ENCODE measurements around the gene EXOC6B. TPM values are rescaled to one million over a fixed set of nuclear protein-coding genes. Genes with fewer than 3 reads are reported as not detected.
"Not testable (repeated sequence)": the region's sequence is repeated elsewhere in the genome, so short reads cannot be mapped to it uniquely, and the experiment has no call there.

EXOC6B gene
- total RNA-seq, 1 donor: 9.0 TPM

DNA sequence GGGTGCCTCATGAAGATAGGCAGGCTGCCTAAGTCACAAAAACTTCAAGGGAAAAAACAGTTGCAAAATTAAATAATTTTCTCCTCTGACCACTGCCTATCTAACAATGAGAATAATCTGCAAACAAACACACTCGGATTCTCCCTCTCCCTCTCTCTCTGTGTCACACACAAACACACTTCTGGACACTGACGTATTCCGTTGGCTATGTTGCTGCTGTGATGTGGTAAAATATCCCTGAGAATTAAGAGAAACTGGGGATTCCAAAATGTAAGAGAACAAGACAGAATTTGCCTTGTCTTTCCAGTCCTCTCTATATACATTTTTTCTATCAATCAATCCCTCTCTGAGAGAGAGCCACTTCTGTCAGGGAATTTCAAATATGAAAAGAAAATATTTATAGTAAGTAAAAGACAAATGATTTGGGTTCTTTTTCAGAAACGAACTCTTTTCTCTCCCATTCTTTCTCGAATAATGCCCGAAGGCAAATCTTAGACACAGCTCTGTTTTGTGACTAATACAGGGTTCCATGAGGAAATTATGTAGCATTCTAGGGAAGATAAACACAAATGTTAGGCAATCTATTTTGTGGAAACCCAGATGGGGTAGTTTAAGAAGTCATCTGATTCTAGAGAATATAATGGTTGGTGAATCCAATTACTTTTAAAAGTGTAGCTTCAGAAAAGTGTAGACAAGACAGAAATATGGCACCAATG lies 367.9 kb downstream of the EXOC6B start:
- H3K4me1 ChIP-seq (ENCODE audit: insufficient read depth, low read length): no peaks in the 10 kb centered on the region
- no peak overlapping the region for H3K4me3 ChIP-seq (ENCODE audit: low read length)
- H3K9me3 ChIP-seq (ENCODE audit: low read depth, low read length): peaks cover 11% of the 10 kb centered on the region
- H3K27me3 ChIP-seq (ENCODE audit: insufficient read depth, low read length): no peaks in the 10 kb centered on the region

DNA sequence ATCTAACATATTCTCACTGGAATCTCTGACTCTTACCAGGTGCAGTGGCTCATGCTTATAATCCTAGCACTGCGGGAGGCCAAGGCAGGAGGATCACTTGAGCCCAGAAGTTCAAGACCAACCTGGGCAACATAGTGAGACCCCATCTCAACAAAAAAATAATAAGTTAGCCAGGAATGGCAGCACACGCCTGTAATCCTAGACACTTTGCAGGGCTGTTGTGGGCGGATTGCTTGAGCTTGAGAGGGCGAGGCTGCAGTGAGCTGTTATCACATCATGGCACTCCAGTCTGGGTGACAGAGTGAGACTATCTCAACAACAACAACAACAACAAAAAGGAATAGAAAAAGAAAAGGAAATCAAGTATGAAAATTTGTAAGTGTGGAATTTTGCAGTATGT lies 371.6 kb downstream of the EXOC6B start:
- no peak overlapping the region for H3K4me3 ChIP-seq (ENCODE audit: low read length)
- H3K4me1 ChIP-seq (ENCODE audit: insufficient read depth, low read length): no peaks in the 10 kb centered on the region

DNA sequence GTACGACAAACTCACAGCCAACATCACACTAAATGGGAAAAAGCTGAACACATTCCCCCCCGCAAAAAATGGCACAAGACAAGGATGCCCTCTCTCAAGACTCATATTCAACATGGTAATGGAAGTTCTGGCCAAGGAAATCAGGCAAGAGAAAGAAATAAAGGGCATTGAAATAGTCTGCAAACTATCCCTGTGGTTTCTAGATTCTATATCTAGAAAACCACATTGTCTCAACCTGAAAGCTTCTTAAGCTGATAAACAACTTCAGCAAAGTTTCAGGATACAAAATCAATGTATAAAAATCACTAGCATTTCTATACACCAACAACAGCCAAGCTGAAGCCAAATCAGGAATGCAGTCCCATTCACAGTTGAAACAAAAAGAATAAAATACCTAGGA lies 383.6 kb downstream of the EXOC6B start:
- Histone ChIP-seq H3K4me1 (ENCODE audit: insufficient read depth, low read length) (no peaks in the 10 kb centered on the region), H3K4me3 (ENCODE audit: low read length) (no peak overlapping the region), H3K9me3 (ENCODE audit: low read depth, low read length) (no peaks in the 10 kb centered on the region), H3K27me3 (ENCODE audit: insufficient read depth, low read length) (no peaks in the 10 kb centered on the region)

More for the DNA sequence above, 371.6 kb downstream of the EXOC6B start:
- Histone ChIP-seq H3K27me3 (ENCODE audit: insufficient read depth, low read length) (no peaks in the 10 kb centered on the region), H3K9me3 (ENCODE audit: low read depth, low read length) (no peaks in the 10 kb centered on the region)

DNA sequence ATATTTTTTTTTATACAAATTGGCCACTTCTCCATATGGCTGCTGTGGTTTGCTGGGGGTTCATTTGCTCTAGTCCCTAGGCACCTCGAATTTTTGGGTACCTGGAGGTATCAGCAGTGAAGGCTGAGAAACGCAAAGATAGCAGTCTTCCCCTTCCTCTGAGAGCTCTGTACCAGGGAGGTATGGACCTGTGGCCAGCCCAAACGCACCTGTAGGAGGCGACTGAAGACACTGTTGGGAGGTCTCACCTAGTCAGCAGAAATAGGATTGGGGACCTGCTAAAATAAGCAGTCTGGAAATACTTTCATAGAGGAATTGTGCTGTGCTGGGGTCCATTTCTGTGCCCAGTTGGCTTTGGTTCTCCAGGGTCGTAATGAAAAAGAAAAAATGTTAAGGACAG lies 385.9 kb downstream of the EXOC6B start:
- no peaks in the 10 kb centered on the region for H3K4me1 ChIP-seq (ENCODE audit: insufficient read depth, low read length)
- H3K4me3 ChIP-seq (ENCODE audit: low read length): no peak overlapping the region
- no peaks in the 10 kb centered on the region for H3K9me3 ChIP-seq (ENCODE audit: low read depth, low read length)
- H3K27me3 ChIP-seq (ENCODE audit: insufficient read depth, low read length): no peaks in the 10 kb centered on the region

DNA sequence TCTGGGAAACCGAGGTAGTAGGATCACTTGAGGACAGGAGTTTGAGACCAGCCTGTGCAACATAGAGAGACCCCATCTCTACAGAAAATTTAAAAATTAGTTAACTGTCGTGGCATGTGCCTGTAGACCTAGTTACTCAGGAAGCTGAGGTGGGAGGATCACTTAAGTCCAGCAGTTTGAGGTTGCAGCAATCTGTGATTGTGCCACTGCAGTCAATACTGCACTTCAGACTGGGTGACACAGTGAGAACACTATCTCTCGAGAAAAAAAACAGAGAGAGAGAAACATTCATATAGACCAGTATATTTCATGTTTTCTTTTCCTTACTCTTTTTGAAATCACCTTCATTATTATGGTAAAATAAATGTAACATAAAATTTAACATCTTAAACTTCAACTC lies 387.5 kb downstream of the EXOC6B start:
- Histone ChIP-seq H3K9me3 (ENCODE audit: low read depth, low read length) (no peaks in the 10 kb centered on the region), H3K4me3 (ENCODE audit: low read length) (no peak overlapping the region), H3K4me1 (ENCODE audit: insufficient read depth, low read length) (no peaks in the 10 kb centered on the region), H3K27me3 (ENCODE audit: insufficient read depth, low read length) (no peaks in the 10 kb centered on the region)

DNA sequence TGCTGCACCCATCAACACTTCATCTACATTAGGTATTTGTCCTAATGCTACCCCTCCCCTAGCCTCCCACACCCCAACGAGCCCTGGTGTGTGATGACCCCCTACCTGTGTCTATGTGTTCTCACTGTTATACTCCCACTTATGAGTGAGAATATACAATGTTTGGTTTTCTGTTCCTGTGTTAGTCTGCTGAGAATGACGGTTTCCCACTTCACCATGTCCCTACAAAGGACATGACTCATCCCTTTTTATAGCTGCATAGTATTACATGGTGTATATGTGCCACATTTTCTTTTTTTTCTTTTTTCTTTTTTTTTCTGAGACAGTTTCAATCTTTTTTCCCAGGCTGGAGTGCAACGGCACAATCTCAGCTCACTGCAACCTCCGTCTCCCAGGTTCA lies 394.1 kb downstream of the EXOC6B start:
- Histone ChIP-seq H3K4me3 (ENCODE audit: low read length) (no peak overlapping the region), H3K27me3 (ENCODE audit: insufficient read depth, low read length) (no peaks in the 10 kb centered on the region), H3K4me1 (ENCODE audit: insufficient read depth, low read length) (no peaks in the 10 kb centered on the region), H3K9me3 (ENCODE audit: low read depth, low read length) (no peaks in the 10 kb centered on the region)

DNA sequence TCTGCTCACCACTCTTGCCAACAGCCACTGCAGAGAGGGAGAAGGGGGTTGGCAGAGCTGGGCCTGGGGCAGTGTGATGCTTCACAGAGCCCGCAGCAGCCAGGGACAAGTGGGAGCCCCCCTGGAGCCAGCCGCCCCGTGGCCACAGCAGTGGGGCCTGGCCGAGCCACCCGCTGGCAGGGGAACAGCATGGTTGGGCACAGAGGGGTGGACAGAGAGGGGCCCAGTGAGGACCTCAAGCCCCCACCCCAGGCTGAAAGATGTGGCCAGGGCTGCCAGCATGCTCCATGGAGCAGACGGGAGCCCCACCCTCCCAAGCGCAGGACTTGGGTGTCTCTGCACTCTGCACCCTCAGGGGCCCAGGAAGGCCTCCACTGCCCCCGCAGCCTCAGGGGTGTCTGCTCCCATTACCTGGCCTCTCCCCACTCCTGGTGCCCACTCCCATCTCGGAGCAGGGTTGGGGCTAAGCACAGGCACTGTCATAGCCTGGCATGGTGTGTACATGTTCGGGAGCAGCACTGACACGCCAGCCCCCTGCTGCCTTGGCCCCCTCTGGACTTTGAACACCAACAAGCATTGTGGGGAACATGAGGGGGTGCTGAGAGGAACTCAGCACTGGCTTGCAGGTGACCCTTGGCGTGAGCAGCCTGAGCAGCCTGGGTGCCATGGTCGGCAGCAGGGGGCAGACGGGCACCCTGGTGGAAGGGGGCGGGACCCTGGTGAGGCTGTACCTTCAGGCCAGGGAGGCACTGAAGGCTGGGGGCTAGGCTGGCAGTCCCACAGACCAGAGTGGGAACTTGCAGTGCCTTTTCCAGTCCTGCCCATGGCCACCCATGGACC lies 398.6 kb downstream of the EXOC6B start:
- H3K27me3 ChIP-seq (ENCODE audit: insufficient read depth, low read length): no peaks in the 10 kb centered on the region
- no peak overlapping the region for H3K4me3 ChIP-seq (ENCODE audit: low read length)
- no peaks in the 10 kb centered on the region for H3K9me3 ChIP-seq (ENCODE audit: low read depth, low read length)
- H3K4me1 ChIP-seq (ENCODE audit: insufficient read depth, low read length): no peaks in the 10 kb centered on the region

DNA sequence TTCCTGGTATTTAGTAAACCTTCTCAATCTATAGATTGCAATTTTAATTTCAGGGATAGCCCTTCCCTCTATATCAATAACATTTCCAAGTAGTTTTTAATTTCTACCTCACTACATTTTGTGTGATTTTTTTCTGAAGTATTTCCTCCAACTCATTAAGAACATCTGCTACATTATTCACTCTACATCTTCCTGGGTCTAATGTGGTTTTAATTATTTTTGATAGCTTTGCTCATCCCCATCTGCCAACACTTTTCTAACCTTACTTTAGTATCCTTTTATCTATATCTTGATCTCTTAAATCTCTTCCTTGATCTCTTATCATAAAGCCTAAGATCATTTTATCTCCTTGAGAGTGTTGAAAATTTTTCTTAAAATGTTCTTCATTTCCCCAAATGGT lies 399.8 kb downstream of the EXOC6B start:
- Histone ChIP-seq H3K27me3 (ENCODE audit: insufficient read depth, low read length) (no peaks in the 10 kb centered on the region), H3K9me3 (ENCODE audit: low read depth, low read length) (no peaks in the 10 kb centered on the region), H3K4me3 (ENCODE audit: low read length) (no peak overlapping the region), H3K4me1 (ENCODE audit: insufficient read depth, low read length) (no peaks in the 10 kb centered on the region)

DNA sequence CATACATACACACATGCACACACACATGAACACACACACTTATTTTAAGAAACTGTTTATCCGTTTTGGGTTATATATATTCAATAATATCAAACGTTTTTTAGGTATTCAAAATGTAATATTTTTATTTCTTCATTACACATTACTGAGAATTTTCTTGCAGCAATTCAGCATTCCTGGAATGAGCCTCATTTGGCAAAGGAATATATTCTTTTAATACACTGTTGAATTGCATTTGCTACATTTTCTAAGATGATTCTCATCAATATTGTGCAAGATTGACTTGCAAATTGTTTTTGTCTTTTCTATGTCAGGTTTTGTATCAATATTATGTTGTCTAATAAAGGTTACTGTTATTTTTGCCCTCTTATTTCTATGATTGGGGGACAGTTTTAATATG lies 402.1 kb downstream of the EXOC6B start:
- no peaks in the 10 kb centered on the region for H3K27me3 ChIP-seq (ENCODE audit: insufficient read depth, low read length)
- peaks cover 8% of the 10 kb centered on the region for H3K9me3 ChIP-seq (ENCODE audit: low read depth, low read length)
- no peaks in the 10 kb centered on the region for H3K4me1 ChIP-seq (ENCODE audit: insufficient read depth, low read length)
- H3K4me3 ChIP-seq (ENCODE audit: low read length): no peak overlapping the region

DNA sequence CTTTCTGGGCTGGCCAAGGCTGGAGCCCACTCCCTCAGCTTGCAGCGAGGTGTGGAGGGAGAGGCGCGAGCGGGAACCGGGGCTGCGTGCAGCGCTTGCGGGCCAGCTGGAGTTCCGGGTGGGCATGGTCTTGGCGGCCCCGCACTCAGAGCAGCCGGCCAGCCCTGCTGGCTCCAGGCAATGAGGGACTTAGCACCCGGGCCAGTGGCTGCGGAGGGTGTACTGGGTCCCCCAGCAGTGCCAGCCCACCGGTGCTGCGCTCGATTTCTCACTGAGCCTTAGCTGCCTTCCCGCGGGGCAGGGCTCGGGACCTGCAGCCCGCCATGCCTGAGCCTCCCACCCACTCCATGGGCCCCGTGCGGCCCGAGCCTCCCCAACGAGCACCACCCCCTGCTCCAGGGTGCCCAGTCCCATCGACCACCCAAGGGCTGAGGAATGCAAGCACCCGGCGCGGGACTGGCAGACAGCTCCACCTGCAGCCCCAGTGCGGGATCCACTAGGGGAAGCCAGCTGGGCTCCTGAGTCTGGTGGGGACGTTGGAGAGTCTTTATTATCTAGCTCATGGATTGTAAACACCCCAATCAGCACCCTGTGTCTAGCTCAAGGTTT lies 404.0 kb downstream of the EXOC6B start:
- not testable (repeated sequence) for H3K4me3 ChIP-seq (ENCODE audit: low read length); H3K4me1 ChIP-seq (ENCODE audit: insufficient read depth, low read length); H3K9me3 ChIP-seq (ENCODE audit: low read depth, low read length); H3K27me3 ChIP-seq (ENCODE audit: insufficient read depth, low read length)

DNA sequence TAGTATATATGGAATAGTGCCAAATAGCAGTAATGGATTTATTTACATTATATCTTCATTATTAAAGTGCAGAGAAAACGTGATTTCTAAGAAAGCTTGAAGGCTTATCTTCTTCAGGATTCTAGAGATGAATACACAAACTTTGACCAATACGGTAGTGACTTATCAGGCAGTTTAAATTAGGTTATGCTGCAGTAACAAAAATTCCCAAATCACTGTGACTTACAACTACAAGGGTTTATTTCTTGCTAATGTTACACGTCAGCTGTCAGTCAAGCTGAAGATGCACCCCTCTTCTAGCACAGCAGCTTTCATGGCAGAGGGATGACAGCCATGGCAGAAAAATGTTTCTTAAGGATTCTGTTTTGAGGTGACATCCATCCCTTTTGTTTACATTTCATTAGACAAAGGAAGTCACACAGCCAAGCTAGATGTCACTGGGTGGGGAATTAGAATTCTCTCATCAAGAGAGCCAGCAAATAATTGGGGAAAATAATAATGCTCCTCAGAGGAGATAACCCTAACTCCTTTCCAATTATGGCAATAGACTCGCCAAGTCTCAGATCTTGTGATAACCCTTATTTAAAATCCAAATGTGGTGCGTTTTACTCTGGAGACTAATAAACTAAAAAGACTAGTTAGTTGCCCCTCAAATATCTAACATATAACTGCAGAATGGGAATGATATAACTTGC lies 409.9 kb downstream of the EXOC6B start:
- Histone ChIP-seq H3K27me3 (ENCODE audit: insufficient read depth, low read length) (no peaks in the 10 kb centered on the region), H3K4me3 (ENCODE audit: low read length) (no peak overlapping the region), H3K9me3 (ENCODE audit: low read depth, low read length) (peaks cover 8% of the 10 kb centered on the region), H3K4me1 (ENCODE audit: insufficient read depth, low read length) (no peaks in the 10 kb centered on the region)

DNA sequence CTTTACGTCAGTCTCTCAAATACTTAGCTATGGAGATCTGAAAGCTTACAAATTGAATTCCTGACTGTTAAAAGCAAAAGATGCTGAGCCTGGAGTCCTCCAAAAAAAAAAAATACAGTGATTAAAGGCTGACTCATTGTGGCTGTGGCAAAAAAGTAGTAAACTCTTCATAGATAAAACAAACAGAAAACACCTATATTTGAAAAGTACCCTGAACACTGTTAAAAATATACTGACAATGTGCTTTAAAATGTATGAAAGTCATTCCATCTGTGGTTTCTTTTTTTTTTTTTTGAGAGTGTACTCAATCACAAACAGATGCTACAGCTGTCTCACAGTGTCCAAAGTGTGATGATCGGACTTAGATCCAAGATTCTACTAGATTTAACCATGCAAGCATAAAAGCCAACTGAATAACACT lies 410.6 kb downstream of the EXOC6B start:
- H3K4me1 ChIP-seq (ENCODE audit: insufficient read depth, low read length): no peaks in the 10 kb centered on the region
- H3K9me3 ChIP-seq (ENCODE audit: low read depth, low read length): peaks cover 8% of the 10 kb centered on the region
- no peak overlapping the region for H3K4me3 ChIP-seq (ENCODE audit: low read length)

DNA sequence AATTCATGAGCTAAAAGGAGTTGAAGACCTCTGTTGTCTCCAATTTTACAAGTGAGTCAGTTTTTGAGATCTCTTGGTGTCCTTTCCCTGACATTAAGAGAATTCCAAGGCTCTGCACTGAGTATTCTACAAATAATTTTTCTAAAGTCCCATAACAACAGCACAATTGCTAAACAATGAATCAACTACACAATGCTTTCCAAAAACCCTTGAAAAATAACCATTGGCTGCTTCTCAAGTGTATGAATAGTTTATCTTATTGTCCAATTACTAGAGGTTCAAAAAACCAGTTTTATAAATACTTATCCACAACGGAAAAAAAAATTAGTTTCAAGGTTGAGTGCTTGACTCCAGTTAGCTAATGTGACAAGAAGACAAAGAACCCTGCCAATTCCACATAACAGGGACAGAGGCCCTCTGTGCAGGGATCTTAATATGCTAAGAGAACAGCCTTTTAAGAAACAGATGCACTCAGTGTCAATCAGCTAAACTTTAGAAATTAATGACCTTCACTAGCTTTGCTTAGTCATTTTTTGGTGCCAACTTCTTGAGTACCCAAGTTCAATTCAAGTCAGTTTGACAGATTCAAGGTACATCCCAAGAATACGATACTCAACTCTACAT lies 411.6 kb downstream of the EXOC6B start:
- peaks cover under 1% of the 10 kb centered on the region for H3K9me3 ChIP-seq (ENCODE audit: low read depth, low read length)
- H3K27me3 ChIP-seq (ENCODE audit: insufficient read depth, low read length): no peaks in the 10 kb centered on the region
- H3K4me3 ChIP-seq (ENCODE audit: low read length): no peak overlapping the region
- no peaks in the 10 kb centered on the region for H3K4me1 ChIP-seq (ENCODE audit: insufficient read depth, low read length)

More for the DNA sequence above, 410.6 kb downstream of the EXOC6B start:
- no peaks in the 10 kb centered on the region for H3K27me3 ChIP-seq (ENCODE audit: insufficient read depth, low read length)

DNA sequence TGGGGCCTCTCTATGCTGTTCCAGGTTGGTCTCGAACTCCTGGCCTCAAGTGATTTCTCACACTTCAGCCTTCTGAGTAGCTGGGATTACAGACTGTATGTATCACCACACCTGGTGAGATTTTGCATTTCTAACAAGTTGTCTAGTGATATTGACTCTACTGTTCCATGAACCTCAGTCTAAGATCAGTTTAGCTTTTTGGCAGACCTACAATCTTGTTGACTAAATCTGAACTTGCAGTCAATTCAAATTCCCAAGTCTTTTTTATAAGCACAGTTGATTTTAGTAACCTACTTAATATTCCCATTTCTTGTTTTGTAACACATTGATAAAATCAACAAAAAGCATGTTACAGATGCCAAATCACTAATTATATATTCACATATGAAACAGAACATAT lies 412.1 kb downstream of the EXOC6B start:
- Histone ChIP-seq H3K4me1 (ENCODE audit: insufficient read depth, low read length) (no peaks in the 10 kb centered on the region), H3K27me3 (ENCODE audit: insufficient read depth, low read length) (no peaks in the 10 kb centered on the region), H3K9me3 (ENCODE audit: low read depth, low read length) (no peaks in the 10 kb centered on the region), H3K4me3 (ENCODE audit: low read length) (no peak overlapping the region)

All from mononuclear cell (primary cell).